Cardiac muscle cell (in vitro differentiated cells and primary cell): ENCODE measurements around the gene LILRB1. TPM values are rescaled to one million over a fixed set of nuclear protein-coding genes. Genes with fewer than 3 reads are reported as not detected.

Experiments used
- DNase-seq, 2 donors: peaks; one replicate each; pipeline versions ENCODE4 v3.0.0 to v3.0.0-alpha.2; 2010 to 2017; ENCODE audit warnings: low read depth in 1 of 2, low spot score in 1 of 2
- H3K27ac ChIP-seq: fragments of 200-600 bp; sonication (generic); 2 replicates; pipeline ENCODE4 v1.5.1; 2016
- H3K27me3 ChIP-seq: fragments of 200-600 bp; sonication (generic); 2 replicates; pipeline ENCODE4 v1.6.0; 2016; ENCODE audit warnings: control low read depth
- H3K36me3 ChIP-seq: fragments of 200-600 bp; sonication (generic); 2 replicates; pipeline ENCODE4 v1.5.1; 2016; ENCODE audit warnings: control low read depth
- H3K4me1 ChIP-seq: fragments of 200-600 bp; sonication (generic); 2 replicates; pipeline ENCODE4 v1.8.1; 2017; ENCODE audit warnings: low read depth, mild to moderate bottlenecking, mixed run types
- H3K4me3 ChIP-seq: fragments of 200-600 bp; sonication (generic); 2 replicates; pipeline ENCODE4 v1.5.1; 2016; ENCODE audit warnings: mild to moderate bottlenecking
- H3K9me3 ChIP-seq: fragments of 200-600 bp; sonication (generic); 2 replicates; pipeline ENCODE4 v1.5.1; 2017; ENCODE audit warnings: low read depth, mild to moderate bottlenecking, control low read depth
- polyA plus RNA-seq: library from polyadenylated mRNA; unstranded; fragments of >200 nt; fragmentation: Nextera tagmentation; extraction: Ambion mirVana; gene quantifications from 2 replicates; pipeline ENCODE4 v1.2.1, GENCODE V29; 2016
- total RNA-seq: library from RNA; depleted of rRNA; stranded (reverse); fragments of >200 nt; gene quantifications from 2 replicates; pipeline ENCODE4 v1.2.3, GENCODE V29; 2016
- TF ChIP-seq, protein P1 (sequence below): IDR thresholded peaks from 2 replicates; pipeline ENCODE4 v1.5.1; 2012; ENCODE audit warnings: low read depth, mild to moderate bottlenecking, low read length

Gene LILRB1
- total and polyA plus RNA-seq, 2 experiments from 2014 or later, result not detected

DNA sequence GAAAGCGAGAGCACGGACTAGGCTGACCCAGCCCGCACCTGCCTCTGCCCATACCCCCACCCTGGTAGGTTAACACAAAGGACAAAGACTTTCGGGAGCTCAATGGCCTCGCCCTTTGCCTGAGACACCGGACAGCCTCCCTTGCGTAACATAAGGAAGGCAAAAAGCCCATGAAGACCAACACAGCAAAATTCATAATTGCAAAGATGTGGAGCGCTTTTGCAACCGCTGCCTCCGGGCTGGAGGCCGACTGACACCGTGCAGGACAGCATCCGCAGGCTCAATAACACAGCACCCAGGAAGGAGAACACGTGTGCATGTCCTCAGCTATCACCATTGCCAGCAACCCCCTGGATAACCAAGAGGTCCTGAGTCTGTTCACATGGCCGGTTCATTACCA is 21.5 kb upstream of the LILRB1 start:
- DNase-seq, result no peak
- H3K27me3 ChIP-seq, result no peaks in the 10 kb centered on the region
- TF ChIP-seq, protein P1, sequence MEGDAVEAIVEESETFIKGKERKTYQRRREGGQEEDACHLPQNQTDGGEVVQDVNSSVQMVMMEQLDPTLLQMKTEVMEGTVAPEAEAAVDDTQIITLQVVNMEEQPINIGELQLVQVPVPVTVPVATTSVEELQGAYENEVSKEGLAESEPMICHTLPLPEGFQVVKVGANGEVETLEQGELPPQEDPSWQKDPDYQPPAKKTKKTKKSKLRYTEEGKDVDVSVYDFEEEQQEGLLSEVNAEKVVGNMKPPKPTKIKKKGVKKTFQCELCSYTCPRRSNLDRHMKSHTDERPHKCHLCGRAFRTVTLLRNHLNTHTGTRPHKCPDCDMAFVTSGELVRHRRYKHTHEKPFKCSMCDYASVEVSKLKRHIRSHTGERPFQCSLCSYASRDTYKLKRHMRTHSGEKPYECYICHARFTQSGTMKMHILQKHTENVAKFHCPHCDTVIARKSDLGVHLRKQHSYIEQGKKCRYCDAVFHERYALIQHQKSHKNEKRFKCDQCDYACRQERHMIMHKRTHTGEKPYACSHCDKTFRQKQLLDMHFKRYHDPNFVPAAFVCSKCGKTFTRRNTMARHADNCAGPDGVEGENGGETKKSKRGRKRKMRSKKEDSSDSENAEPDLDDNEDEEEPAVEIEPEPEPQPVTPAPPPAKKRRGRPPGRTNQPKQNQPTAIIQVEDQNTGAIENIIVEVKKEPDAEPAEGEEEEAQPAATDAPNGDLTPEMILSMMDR, result no peak
- no peak overlapping the region for H3K4me3 ChIP-seq
- no peaks in the 10 kb centered on the region for H3K4me1 ChIP-seq
- no peaks in the 10 kb centered on the region for H3K36me3 ChIP-seq
- H3K27ac ChIP-seq, result no peak overlapping the region
- H3K9me3 ChIP-seq, result no peaks in the 10 kb centered on the region

DNA sequence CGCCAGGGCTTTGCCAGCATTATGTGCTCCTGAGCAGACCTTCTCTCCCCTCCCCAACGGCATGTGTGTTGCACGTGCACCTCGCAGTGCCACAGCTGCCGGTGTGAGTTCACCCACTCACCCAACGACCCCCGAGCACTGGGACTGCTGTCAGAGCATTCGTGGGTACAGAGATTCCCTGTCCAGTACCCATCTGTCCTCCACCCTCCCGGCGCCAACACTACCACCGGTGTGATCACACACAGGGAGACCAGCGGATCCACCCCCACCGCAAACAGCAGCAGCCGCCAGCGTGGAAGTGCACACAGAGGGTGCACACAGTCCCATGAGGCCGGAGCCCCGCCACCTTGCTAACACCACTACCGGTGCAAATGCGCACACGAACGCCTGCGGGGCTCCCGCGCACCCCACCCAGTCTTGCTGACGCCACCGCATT is 20.9 kb upstream of the LILRB1 start:
- no peak for DNase-seq
- no peaks in the 10 kb centered on the region for H3K36me3 ChIP-seq
- no peaks in the 10 kb centered on the region for H3K27me3 ChIP-seq
- H3K27ac ChIP-seq, result no peak overlapping the region
- no peaks in the 10 kb centered on the region for H3K4me1 ChIP-seq
- H3K9me3 ChIP-seq, result no peaks in the 10 kb centered on the region
- H3K4me3 ChIP-seq, result no peak overlapping the region
- TF ChIP-seq, protein P1, result no peak

- H3K9me3 ChIP-seq, result no peaks in the 10 kb centered on the region
- TF ChIP-seq, protein P1, result no peak
- DNase-seq, result no peak
- no peak overlapping the region for H3K4me3 ChIP-seq
- H3K4me1 ChIP-seq, result no peaks in the 10 kb centered on the region
- no peak overlapping the region for H3K27ac ChIP-seq
- no peaks in the 10 kb centered on the region for H3K27me3 ChIP-seq
- no peaks in the 10 kb centered on the region for H3K36me3 ChIP-seq
Measured at GRCh38 chr19:54612428-54612827, 17.9 kb upstream of the LILRB1 start.

DNA sequence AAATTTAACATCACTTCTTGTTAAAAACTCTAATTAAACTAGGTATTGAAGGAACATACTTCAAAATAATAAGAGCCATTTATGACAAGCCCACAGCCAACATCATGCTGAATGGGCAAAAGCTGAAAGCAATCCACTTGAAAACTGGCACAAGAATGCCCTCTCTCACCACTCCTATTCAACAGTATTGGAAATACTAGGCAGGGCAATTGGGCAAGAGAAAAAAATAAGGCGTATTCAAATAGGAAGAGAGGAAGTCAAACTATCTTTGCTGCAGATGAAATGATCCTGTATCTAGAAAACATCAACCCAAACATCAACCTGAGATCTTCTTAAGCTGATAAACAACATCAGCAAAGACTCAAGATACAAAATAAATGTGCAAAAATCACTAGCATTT is 15.6 kb upstream of the LILRB1 start:
- H3K4me1 ChIP-seq, result no peaks in the 10 kb centered on the region
- no peaks in the 10 kb centered on the region for H3K27me3 ChIP-seq
- no peaks in the 10 kb centered on the region for H3K9me3 ChIP-seq
- no peaks in the 10 kb centered on the region for H3K36me3 ChIP-seq
- H3K4me3 ChIP-seq, result no peak overlapping the region
- TF ChIP-seq, protein P1, result no peak
- DNase-seq, result no peak
- H3K27ac ChIP-seq, result no peak overlapping the region

- no peaks in the 10 kb centered on the region for H3K4me1 ChIP-seq
- DNase-seq, result no peak
- no peaks in the 10 kb centered on the region for H3K9me3 ChIP-seq
- no peaks in the 10 kb centered on the region for H3K36me3 ChIP-seq
- H3K27ac ChIP-seq, result no peak overlapping the region
- TF ChIP-seq, protein P1, result no peak
- H3K4me3 ChIP-seq, result no peak overlapping the region
- H3K27me3 ChIP-seq, result no peaks in the 10 kb centered on the region
Measured at GRCh38 chr19:54616057-54616456, 14.2 kb upstream of the LILRB1 start.
